Smooth muscle cell (in vitro differentiated cells): ENCODE data around the gene SLC7A9. TPM values are rescaled to one million over a fixed set of nuclear protein-coding genes. Genes with fewer than 3 reads are reported as not detected.

Experiments used
- DNase-seq: peaks from one replicate; lab custom pipeline; 2025; ENCODE audit not compliant: unreplicated experiment; lab: John Stamatoyannopoulos, UW
- H2AFZ ChIP-seq: fragments of 200-600 bp; sonication (generic); 2 replicates; pipeline ENCODE4 v1.6.0; 2016; ENCODE audit warnings: antibody characterized with exemption, low read depth, mild to moderate bottlenecking
- H3F3A ChIP-seq: fragments of 200-600 bp; sonication (generic); 2 replicates; pipeline ENCODE4 v1.6.0; 2017; ENCODE audit warnings: antibody characterized with exemption, low read depth
- H3K27ac ChIP-seq: fragments of 200-600 bp; sonication (generic); 2 replicates; pipeline ENCODE4 v1.5.1; 2016; ENCODE audit warnings: low read depth, mild to moderate bottlenecking
- H3K27me3 ChIP-seq: fragments of 200-600 bp; sonication (generic); 2 replicates; pipeline ENCODE4 v1.6.1; 2016; ENCODE audit warnings: low read depth, mild to moderate bottlenecking
- H3K36me3 ChIP-seq: fragments of 200-600 bp; sonication (generic); 2 replicates; pipeline ENCODE4 v1.5.1; 2016; ENCODE audit warnings: low read depth
- H3K4me1 ChIP-seq: fragments of 200-600 bp; sonication (generic); 2 replicates; pipeline ENCODE4 v1.5.1; 2016; ENCODE audit warnings: low read depth
- H3K4me2 ChIP-seq: fragments of 200-600 bp; sonication (generic); 2 replicates; pipeline ENCODE4 v1.6.0; 2016; ENCODE audit warnings: mild to moderate bottlenecking
- H3K4me3 ChIP-seq: fragments of 200-600 bp; sonication (generic); 2 replicates; pipeline ENCODE4 v1.5.1; 2016; ENCODE audit warnings: mild to moderate bottlenecking
- H3K79me2 ChIP-seq: fragments of 200-600 bp; sonication (generic); 2 replicates; pipeline ENCODE4 v1.6.0; 2016; ENCODE audit warnings: low read depth, mild to moderate bottlenecking
- H3K9ac ChIP-seq: fragments of 200-600 bp; sonication (generic); 2 replicates; pipeline ENCODE4 v1.6.0; 2016; ENCODE audit warnings: low read depth
- H3K9me3 ChIP-seq: fragments of 200-600 bp; sonication (generic); replicated peaks from 2 replicates; pipeline ENCODE4 v1.5.1; 2016; ENCODE audit warnings: low read depth
- H4K20me1 ChIP-seq: fragments of 200-600 bp; sonication (generic); 2 replicates; pipeline ENCODE4 v1.6.0; 2016; ENCODE audit warnings: low read depth
- CTCF ChIP-seq: fragments of 200-600 bp; sonication (generic); IDR thresholded peaks from 2 replicates; pipeline ENCODE4 v1.5.1; 2017; ENCODE audit warnings: borderline replicate concordance, mild to moderate bottlenecking, antibody characterized with exemption; ENCODE audit not compliant: insufficient read depth, poor library complexity, severe bottlenecking
- WGBS: methylation state at CpG from one replicate; pipeline ENCODE4 v1.1.7; 2016; ENCODE audit warnings: low lambda C conversion rate; 5-methylcytosine and 5-hydroxymethylcytosine counted together
- polyA plus RNA-seq: library from polyadenylated mRNA; unstranded; fragments of >200 nt; fragmentation: Nextera tagmentation; extraction: Ambion mirVana; gene quantifications from 2 replicates; pipeline ENCODE4 v1.2.1, GENCODE V29; 2016
- total RNA-seq: library from RNA; depleted of rRNA; stranded (reverse); fragments of >200 nt; gene quantifications from 2 replicates; pipeline ENCODE4 v1.2.3, GENCODE V29; 2014

Gene SLC7A9
- total and polyA plus RNA-seq, 2 experiments from 2014 or later = 0.21 TPM; not detected in 1

- WGBS = 92% methylated on average over 4 of the region's 4 CpGs
- DNase-seq = no peak
- Histone ChIP-seq H3K4me2 (no peak overlapping the region), H3K9me3 (no peaks in the 10 kb centered on the region), H3K9ac (no peak overlapping the region), H3K79me2 (no peaks in the 10 kb centered on the region), H3K27ac (no peak overlapping the region), H3K36me3 (no peaks in the 10 kb centered on the region), H4K20me1 (no peaks in the 10 kb centered on the region), H3F3A (no peaks in the 10 kb centered on the region), H3K4me1 (no peaks in the 10 kb centered on the region), H3K27me3 (no peaks in the 10 kb centered on the region), H2AFZ (no peak overlapping the region), H3K4me3 (no peak overlapping the region)
- TF ChIP-seq CTCF = no peak
Observed at GRCh38 chr19:32828139-32828538, 41.4 kb downstream of the SLC7A9 start.

- H3K4me3 ChIP-seq = no peak overlapping the region
- H3K79me2 ChIP-seq = no peaks in the 10 kb centered on the region
- no peaks in the 10 kb centered on the region for H3F3A ChIP-seq
- no peaks in the 10 kb centered on the region for H3K27me3 ChIP-seq
- DNase-seq = no peak
- H4K20me1 ChIP-seq = no peaks in the 10 kb centered on the region
- H3K9me3 ChIP-seq = no peaks in the 10 kb centered on the region
- no peak for TF ChIP-seq CTCF
- H2AFZ ChIP-seq = no peak overlapping the region
- WGBS = 69% methylated on average over 21 of the region's 21 CpGs
- H3K4me1 ChIP-seq = no peaks in the 10 kb centered on the region
- H3K4me2 ChIP-seq = no peak overlapping the region
- no peak overlapping the region for H3K9ac ChIP-seq
- no peak overlapping the region for H3K27ac ChIP-seq
- H3K36me3 ChIP-seq = no peaks in the 10 kb centered on the region
Observed at GRCh38 chr19:32824916-32825608, 44.5 kb downstream of the SLC7A9 start.

- H3K9me3 ChIP-seq = no peaks in the 10 kb centered on the region
- no peak for TF ChIP-seq CTCF
- H3K4me3 ChIP-seq = no peak overlapping the region
- H4K20me1 ChIP-seq = no peaks in the 10 kb centered on the region
- H3K36me3 ChIP-seq = no peaks in the 10 kb centered on the region
- no peaks in the 10 kb centered on the region for H3K79me2 ChIP-seq
- H3K27me3 ChIP-seq = no peaks in the 10 kb centered on the region
- H2AFZ ChIP-seq = no peak overlapping the region
- no peaks in the 10 kb centered on the region for H3K4me1 ChIP-seq
- WGBS = 65% methylated on average over 20 of the region's 20 CpGs
- H3K27ac ChIP-seq = no peak overlapping the region
- H3K9ac ChIP-seq = no peak overlapping the region
- H3F3A ChIP-seq = no peaks in the 10 kb centered on the region
- H3K4me2 ChIP-seq = no peak overlapping the region
- DNase-seq = no peak
Observed at GRCh38 chr19:32824191-32824751, 45.3 kb downstream of the SLC7A9 start.

GRCh38 chr19:32823747-32824102 lies 45.8 kb downstream of the SLC7A9 start:
- Histone ChIP-seq H4K20me1 (no peaks in the 10 kb centered on the region), H3K4me1 (no peaks in the 10 kb centered on the region), H3K27ac (no peak overlapping the region), H3K4me2 (no peak overlapping the region), H3F3A (no peaks in the 10 kb centered on the region), H3K9ac (no peak overlapping the region), H2AFZ (no peak overlapping the region), H3K36me3 (no peaks in the 10 kb centered on the region), H3K9me3 (no peaks in the 10 kb centered on the region), H3K4me3 (no peak overlapping the region), H3K79me2 (no peaks in the 10 kb centered on the region), H3K27me3 (no peaks in the 10 kb centered on the region)
- DNase-seq = no peak
- 97% methylated on average over 7 of the region's 7 CpGs for WGBS
- TF ChIP-seq CTCF = no peak
